ENCODE data around the gene HTRA2. TPM values are rescaled to one million over a fixed set of nuclear protein-coding genes. Genes with fewer than 3 reads are reported as not detected.

The HTRA2 gene
- total and polyA plus RNA-seq, 9 of the 15 experiments (the other 6 are each of a cell fraction or from before 2014, with no cell fraction given), result 54.2 to 71.2 (median 65.8) TPM

GRCh38 chr2:74502720-74503505, 26.8 kb upstream of the HTRA2 start (continued):
- peak; percentile 14 for TF ChIP-seq ZNF12 (CRISPR knock-in tag; IDR thresholded peaks at IDR 0.05)
- no peak for TF ChIP-seq THRA (IDR thresholded peaks at IDR 0.05)
- no peak for TF ChIP-seq ATF1 (CRISPR knock-in tag; IDR thresholded peaks at IDR 0.05)
- TF ChIP-seq ATF1 (tag; IDR thresholded peaks at IDR 0.05), result peak; percentile 57
- peak; percentile 21; the same call in 1 of the 2 replicates for TF ChIP-seq CREB1 (IDR thresholded peaks at IDR 0.05)
- TF ChIP-seq CREB1 (CRISPR knock-in tag; IDR thresholded peaks at IDR 0.05), result 0 out of 2 replicates have a peak, but pooled peaks have one; percentile 36
- TF ChIP-seq HNRNPUL1 (IDR thresholded peaks at IDR 0.05; ENCODE audit: low read length), result no peak
- TF ChIP-seq ZNF785 (CRISPR knock-in tag; IDR thresholded peaks at IDR 0.05), result no peak
- TF ChIP-seq RBFOX2 (IDR thresholded peaks at IDR 0.05; ENCODE audit: low read depth, low read length), result peak; percentile 94
- TF ChIP-seq ETS2 (tag; IDR thresholded peaks at IDR 0.05; ENCODE audit: borderline replicate concordance, poor library complexity, severe bottlenecking), result no peak
- TF ChIP-seq ZNF165 (CRISPR knock-in tag; IDR thresholded peaks at IDR 0.05; ENCODE audit: borderline replicate concordance), result no peak
- no peak for TF ChIP-seq COPS2 (conservative IDR thresholded peaks at IDR 0.05)
- peak; percentile 48; the same call in 1 of the 2 replicates for TF ChIP-seq POLR2AphosphoS5 (IDR thresholded peaks at IDR 0.05; ENCODE audit: control insufficient read depth, insufficient read depth, low read depth, low read length)
- no peak for TF ChIP-seq ARHGAP35 (IDR thresholded peaks at IDR 0.05; ENCODE audit: partially characterized antibody)
- 0 out of 2 replicates have a peak, but pooled peaks have one; percentile 20 for TF ChIP-seq EP300 (IDR thresholded peaks at IDR 0.05; ENCODE audit: low read length)
- no peak for TF ChIP-seq SNRNP70 (optimal IDR thresholded peaks at IDR 0.05; ENCODE audit: low read depth, low read length)
- TF ChIP-seq SIN3A (IDR thresholded peaks at IDR 0.05; ENCODE audit: borderline replicate concordance in 2 of 2, control insufficient read depth in 1 of 2, low read depth in 2 of 2, low read length in 2 of 2), result peak; percentile 22 to 64; a peak in 2 of 4 replicates
- TF ChIP-seq GMEB1 (CRISPR knock-in tag; IDR thresholded peaks at IDR 0.05), result peak; percentile 5; the same call in 1 of the 2 replicates
- no peak for TF ChIP-seq C11orf30 (IDR thresholded peaks at IDR 0.05; ENCODE audit: low read depth)
- 0 out of 2 replicates have a peak, but pooled peaks have one; percentile 35 for TF ChIP-seq CBFB (CRISPR knock-in tag; IDR thresholded peaks at IDR 0.05)
- peak; percentile 66; the same call in 1 of the 2 replicates for TF ChIP-seq RB1 (IDR thresholded peaks at IDR 0.05; ENCODE audit: low read depth)
- TF ChIP-seq CBFA2T3 (IDR thresholded peaks at IDR 0.05), result peak; percentile 56
- no peak for TF ChIP-seq GTF2A2 (tag; IDR thresholded peaks at IDR 0.05)
- no peak for TF ChIP-seq TEAD2 (tag; IDR thresholded peaks at IDR 0.05)
- TF ChIP-seq ZNF699 (CRISPR knock-in tag; IDR thresholded peaks at IDR 0.05; ENCODE audit: insufficient replicate concordance), result no peak
- TF ChIP-seq ZBTB17 (CRISPR knock-in tag; IDR thresholded peaks at IDR 0.05), result 0 out of 2 replicates have a peak, but pooled peaks have one; percentile 10

Data from K562 (cell line).